Measurements from ENCODE around the gene FAM32A. TPM values are rescaled to one million over a fixed set of nuclear protein-coding genes. Genes with fewer than 3 reads are reported as not detected.
A peak's percentile ranks its signal among the peaks of the same experiment; 100 is the strongest.

Gene FAM32A
- total and polyA plus RNA-seq, 2 donors (not counting 1 experiment from before 2014, with no cell fraction given): 53.4 to 62.0 TPM

DNA sequence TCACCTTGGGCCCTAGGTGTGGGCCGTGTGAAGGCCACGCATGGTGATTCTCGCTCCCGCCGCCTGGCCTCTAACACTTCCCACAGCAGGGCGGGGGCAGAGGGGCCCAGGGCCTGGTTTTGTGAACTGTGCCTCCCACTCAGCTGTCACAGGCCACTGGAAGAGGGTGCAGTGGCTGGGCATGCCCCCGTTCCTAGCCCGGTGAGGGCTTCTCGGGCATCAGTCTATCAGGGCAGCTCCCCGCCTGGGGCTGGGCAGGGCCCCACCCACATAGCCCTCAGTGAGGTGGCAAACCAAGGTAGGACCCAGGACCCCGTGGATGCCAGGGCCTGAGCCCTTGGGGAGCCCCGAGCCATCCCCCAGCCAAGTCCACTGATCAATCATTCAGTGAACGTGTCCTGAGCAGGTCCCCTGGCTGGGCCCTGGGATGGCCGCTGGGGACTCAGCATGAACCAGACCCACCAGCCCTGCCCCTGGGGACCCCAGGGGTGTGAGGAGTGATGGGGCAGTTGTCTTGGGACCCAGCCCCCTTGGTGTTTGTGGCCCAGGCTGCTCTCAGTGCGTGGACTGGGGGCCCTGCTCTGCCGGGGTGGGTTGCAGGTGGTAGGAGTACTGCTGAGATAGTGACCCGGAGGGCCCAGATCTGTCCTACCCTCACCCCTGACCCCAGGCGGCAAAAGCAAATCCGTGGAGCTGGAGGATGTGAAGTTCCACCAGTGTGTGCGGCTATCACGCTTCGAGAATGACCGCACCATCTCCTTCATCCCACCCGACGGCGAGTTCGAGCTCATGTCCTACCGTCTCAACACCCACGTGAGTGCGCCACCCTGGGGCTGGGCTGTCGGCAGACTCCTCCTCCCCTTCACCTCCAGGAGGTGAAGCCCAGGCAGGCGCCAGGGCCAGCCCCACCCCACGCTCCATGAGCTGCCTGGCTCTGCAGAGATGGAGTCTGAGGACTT lies 41.9 kb downstream of the FAM32A start:
- Histone ChIP-seq H3K4me1 (ENCODE audit: control insufficient read depth in 2 of 2, insufficient read depth in 2 of 2, low read length in 2 of 2) (no peaks in the 10 kb centered on the region), H3K9me3 (ENCODE audit: control extremely low read depth in 1 of 3, control insufficient read depth in 2 of 3, insufficient read depth in 1 of 3, low read length in 2 of 3) (peaks cover 0 to 19% (median 3%) of the 10 kb centered on the region in 3 donors), H3K27me3 (replicated peaks in 1 of 4; ENCODE audit: control extremely low read depth in 1 of 4, control insufficient read depth in 3 of 4, insufficient read depth in 4 of 4, low read length in 3 of 4) (no peaks in the 10 kb centered on the region), H2AFZ (ENCODE audit: insufficient read depth, low read depth, low read length, poor library complexity, severe bottlenecking) (no peak overlapping the region), H3K9ac (ENCODE audit: low read length) (no peak overlapping the region), H3K4me3 (ENCODE audit: control extremely low read depth in 1 of 5, extremely low read depth in 1 of 5, insufficient read depth in 1 of 5, low read depth in 2 of 5, low read length in 4 of 5) (no peak overlapping the region), H3K27ac (ENCODE audit: low read length in 2 of 2) (no peak overlapping the region), H3K36me3 (replicated peaks in 1 of 2; ENCODE audit: control extremely low read depth in 1 of 2, control insufficient read depth in 1 of 2, extremely low read depth in 1 of 2, insufficient read depth in 2 of 2, low read length in 1 of 2) (peaks cover 1 to 92% of the 10 kb centered on the region in 2 experiments), H3K79me2 (ENCODE audit: control insufficient read depth, insufficient read depth, low read length) (peaks cover 62% of the 10 kb centered on the region), H4K20me1 (ENCODE audit: control insufficient read depth, insufficient read depth, low read length, poor library complexity, severe bottlenecking) (peaks cover 20% of the 10 kb centered on the region), H3K4me2 (replicated peaks; ENCODE audit: low read depth, low read length, poor library complexity, severe bottlenecking) (no peak overlapping the region)
- H3K4me3 Mint-ChIP-seq: no peak overlapping the region
- ATAC-seq (ENCODE audit: low read depth) (no peak), DNase-seq (peak; percentile 7)
- TF ChIP-seq, protein P1, sequence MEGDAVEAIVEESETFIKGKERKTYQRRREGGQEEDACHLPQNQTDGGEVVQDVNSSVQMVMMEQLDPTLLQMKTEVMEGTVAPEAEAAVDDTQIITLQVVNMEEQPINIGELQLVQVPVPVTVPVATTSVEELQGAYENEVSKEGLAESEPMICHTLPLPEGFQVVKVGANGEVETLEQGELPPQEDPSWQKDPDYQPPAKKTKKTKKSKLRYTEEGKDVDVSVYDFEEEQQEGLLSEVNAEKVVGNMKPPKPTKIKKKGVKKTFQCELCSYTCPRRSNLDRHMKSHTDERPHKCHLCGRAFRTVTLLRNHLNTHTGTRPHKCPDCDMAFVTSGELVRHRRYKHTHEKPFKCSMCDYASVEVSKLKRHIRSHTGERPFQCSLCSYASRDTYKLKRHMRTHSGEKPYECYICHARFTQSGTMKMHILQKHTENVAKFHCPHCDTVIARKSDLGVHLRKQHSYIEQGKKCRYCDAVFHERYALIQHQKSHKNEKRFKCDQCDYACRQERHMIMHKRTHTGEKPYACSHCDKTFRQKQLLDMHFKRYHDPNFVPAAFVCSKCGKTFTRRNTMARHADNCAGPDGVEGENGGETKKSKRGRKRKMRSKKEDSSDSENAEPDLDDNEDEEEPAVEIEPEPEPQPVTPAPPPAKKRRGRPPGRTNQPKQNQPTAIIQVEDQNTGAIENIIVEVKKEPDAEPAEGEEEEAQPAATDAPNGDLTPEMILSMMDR (IDR thresholded peaks at IDR 0.05): no peak
- no peak for TF ChIP-seq EZH2 (IDR thresholded peaks at IDR 0.05; ENCODE audit: borderline replicate concordance, insufficient read depth, low read depth, low read length, poor library complexity, severe bottlenecking)
- H3K27ac Mint-ChIP-seq: no peak overlapping the region
- no peaks in the 10 kb centered on the region for H3K9me3 Mint-ChIP-seq (ENCODE audit: insufficient read depth)
- ChIA-PET CTCF (no interaction called here), POLR2A (no interaction called here)
- intact Hi-C loops (cut with micrococcal nuclease): no loop called here
- WGBS (ENCODE audit: insufficient coverage): 87% methylated on average over 24 of the region's 33 CpGs
- no peaks in the 10 kb centered on the region for H3K4me1 Mint-ChIP-seq
- no peaks in the 10 kb centered on the region for H3K27me3 Mint-ChIP-seq
